GM21390 (cell line): ENCODE measurements around the gene LUC7L2.
"Not testable (repeated sequence)": the region's sequence is repeated elsewhere in the genome, so short reads cannot be mapped to it uniquely, and the experiment has no call there.

ENCODE experiments used
- ATAC-seq: cut with Tn5 transposase; IDR thresholded peaks from one replicate; pipeline ENCODE4 v1.9.1; 2021; ENCODE audit not compliant: unreplicated experiment

Gene LUC7L2

DNA sequence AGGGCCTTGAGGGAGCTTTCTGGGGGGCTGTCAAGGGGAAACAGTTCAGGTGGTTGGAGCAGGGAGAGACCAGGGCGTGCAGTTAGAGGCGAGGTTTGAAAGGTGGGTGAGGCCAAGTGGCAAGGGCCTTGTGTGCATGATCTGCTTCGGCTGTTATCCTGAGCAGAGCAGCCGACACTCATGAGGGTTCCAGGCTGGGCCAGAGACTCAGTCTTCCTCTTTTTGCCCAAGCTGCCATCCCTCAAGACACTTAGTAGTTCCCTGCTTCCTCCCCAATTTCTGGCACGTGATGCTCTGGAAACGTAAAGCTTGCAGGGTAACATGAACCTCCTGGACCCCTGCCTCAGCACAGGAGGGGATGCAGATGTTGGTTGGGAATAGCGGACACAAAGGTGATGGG, 79.7 kb downstream of the LUC7L2 start:
- ATAC-seq = no peak

DNA sequence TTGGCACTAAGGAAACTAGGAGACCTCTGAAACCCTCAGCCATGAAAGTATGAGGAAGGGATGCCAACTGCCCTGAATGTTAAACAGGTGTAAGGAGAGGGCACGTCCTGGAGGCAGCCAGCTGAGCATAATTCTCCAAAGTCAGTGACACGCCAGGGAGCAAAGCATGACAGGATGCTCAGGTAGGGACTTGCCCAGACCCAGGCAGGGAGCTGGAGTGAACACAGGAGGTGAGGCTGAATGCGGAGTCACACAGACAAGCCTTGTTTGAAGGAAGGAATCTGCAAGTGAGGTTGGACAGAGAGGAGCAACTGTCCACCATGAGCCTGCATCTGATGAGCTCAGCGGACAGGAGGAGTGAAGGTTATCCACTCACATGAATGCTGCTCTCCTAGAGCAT, 82.3 kb downstream of the LUC7L2 start:
- ATAC-seq = no peak

DNA sequence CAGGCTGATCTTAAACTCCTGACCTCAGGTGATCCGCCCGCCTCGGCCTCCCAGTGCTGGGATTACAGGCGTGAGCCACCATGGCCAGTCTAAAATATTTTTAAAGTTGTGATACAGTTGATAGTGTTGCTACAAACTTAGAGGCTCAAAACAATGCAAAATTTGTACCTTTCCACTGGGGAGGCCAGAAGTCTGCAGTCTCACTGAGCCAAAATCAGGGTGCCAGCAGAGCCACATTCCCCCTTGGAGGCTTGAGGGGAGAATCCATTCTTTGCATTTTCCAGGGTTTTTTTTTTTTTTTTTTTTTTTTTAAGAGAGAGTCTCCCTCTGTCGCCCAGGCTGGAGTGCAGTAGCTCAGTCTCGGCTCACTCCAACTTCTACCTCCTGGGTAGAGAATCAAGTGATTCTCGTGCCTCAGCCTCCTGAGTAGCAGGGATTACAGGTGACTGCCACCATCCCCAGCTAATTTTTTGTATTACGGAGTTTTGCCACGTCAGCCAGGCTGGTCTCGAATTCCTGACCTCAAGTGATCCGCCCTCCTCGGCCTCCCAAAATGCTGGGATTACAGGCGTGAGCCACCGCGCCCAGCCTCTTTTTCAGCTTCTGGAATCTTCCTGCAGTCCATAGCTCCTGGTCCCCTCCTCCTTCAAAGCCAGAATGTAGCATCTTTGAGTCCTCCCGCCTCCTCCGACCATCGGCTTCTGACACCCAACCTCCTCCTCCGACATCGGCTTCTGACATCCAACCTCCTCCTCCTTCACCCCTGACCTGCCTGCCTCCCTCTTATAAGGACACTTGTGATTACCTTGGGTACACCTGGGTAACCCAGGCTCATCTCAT, 86.6 kb downstream of the LUC7L2 start:
- no peak for ATAC-seq

DNA sequence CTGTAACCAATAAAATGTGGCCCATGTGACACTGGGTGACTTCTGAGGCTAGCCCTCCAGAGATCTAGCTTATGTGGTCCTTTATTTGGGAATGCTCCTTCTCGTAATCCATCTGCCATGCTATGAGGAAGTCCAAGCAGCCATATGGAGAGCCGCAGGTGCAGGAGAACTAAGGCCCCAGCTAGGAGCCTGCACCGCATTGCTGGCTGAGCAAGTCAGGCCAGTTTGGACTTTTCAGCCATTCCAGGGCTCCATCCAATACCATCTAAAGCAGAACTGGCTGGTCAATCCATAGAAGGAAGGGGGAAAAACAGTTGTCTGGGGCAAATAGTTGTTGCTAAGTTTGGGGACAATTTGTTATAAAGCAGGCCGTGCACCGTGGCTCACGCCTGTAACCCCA, 91.2 kb downstream of the LUC7L2 start:
- ATAC-seq = no peak

DNA sequence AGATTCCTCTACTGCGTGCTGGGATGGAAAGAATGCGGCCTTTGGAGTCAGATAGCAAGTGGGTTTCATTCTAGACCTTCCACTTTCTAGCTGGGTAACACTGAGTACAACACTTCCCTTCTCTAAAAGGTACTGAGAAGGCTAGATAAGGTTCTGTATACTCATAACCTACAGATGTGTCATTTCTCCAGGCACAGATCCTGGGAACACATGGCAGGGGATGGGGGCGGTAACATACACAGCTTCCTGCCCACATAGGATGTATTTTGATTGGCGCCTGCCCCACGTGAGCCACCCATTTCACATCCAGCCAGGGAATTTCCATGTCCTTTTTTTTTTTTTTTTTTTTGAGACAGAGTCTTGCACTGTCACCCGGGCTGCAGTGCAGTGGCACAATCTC, 91.9 kb downstream of the LUC7L2 start:
- no peak for ATAC-seq

DNA sequence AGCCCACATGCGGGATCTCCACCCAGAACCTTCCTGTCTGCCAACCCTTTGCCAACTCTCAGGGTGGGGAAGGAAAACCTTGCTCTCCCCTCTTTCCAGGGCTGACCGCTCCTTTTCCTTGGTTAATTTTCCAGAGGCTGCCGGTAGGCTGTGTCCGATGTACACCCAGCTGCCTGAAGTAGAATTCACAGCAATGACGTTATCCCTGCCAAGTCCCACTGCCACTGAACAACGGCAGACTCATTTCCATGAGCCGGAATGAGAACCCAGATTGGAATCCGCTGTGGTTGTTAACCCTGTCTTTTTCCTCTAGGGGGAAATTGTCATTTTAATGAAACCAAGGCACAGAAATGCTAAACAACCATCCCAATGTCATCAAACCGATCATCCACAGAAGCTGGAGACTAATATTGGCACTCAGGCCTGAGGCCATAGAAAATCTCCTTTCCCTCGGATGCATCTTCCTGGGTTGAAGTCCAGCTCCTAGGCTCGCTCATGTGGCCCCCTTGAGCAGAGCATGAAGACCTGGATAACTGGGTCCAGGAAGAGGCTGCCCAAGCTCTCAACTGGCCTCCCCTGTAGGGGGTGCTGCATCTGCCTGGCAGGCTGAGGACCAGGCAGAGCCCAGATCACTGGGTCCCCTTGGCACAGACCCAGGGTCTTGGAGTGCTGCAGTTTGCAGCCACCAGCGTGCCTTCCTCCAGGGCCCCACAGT, 93.4 kb downstream of the LUC7L2 start:
- ATAC-seq = no peak

DNA sequence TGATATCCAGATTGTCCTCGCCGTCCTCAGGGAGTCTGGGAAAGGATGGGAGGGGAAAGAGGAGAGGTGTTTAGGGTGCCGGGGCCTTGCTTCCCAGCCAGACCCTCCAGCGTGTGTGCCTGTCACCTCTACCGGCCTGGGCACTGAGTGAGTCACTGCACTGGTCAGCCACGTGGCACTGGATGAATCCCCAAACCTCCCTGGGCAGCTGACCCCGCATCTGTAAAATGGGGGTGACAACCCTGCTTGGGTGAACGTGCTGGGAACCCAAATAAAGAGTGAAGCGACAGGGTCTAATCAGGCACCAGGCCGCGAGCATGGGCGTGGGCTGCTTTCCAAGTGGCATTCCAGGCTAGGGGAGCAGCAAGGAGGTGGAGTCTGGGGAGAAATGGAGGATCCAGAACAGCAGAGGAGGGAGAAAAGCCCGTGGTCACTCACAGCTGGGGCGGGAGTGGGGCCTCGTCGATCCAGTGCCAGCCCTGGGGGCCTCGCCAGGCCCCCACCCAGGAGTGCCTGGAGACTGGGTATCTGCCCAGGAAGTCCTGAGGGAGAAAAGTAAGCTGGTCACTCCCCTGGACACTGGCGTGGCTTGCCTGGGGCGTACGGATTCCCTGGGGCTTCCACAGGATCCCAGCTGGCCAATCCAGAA, 94.1 kb downstream of the LUC7L2 start:
- no peak for ATAC-seq

DNA sequence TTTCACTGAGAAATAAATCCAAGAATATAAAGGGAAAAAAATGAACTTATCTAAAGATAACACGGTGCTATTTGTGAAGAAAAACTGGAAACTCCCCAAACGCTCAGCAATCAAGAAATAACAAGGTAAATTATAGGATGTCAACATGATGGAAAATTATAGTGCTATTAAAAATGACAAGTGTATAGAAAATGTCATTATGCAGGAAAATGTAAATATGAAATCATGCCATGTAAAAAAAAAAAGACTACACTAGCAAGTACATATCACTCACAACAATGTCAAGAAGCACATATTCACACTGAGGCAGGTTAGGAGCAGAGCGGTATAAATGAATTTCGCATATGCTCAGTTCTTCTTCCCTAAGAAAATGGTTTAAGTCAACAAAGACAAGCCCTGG, 96.1 kb downstream of the LUC7L2 start:
- no peak for ATAC-seq

DNA sequence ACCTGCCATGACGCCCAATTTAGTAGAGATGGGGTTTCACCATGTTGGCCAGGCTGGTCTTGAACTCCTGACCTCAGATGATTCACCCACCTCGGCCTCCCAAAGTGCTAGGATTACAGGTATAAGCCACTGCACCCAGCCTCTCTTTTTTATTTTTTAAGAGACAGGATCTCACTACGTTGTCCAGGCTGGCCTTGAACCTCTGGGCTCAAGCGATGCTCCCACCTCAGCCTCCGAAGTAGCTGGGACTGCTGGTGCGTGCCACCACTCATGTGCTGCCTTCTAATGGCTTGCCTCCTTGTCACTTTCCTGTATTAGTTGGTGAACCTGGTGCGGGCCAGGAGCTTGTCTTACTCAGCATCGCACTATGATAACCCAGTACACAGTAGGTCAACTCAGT, 96.8 kb downstream of the LUC7L2 start:
- ATAC-seq = no peak

DNA sequence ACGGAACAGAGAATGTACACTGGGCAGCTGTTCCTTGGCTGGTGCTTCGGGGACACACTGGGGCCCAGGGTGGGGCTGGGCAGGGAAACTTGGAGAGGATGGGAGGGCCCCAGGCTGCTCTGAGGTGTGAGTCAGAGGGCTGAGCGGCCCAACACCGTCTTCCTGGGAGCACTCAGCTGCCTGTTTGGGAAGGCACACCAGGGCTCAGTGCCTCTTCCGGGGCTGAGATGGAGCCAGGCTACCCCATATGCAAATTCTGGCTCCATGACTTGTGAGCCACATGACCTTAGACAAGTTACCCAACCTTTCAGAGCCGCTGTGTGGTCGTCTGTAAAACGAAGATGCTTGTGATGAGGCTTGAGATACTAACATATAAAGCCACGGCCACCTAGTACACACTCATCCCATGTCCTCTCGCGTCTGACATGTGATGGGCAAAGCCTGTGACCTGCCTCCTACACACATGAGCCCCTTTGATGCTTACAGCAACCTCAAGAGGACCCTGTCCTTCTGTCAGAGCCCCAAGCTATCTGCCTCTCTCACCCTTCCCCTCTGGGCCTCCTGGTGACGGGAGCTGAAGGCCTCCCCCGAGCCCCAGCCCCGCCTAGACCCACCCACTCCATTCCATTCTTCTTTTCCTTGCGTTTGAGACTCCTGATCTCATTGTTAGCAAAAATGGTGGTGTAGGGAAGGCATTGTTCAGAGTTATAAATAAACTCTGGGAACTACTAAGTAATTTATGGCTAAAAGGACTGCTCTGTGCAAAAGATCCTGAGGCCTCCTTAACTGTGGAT, 97.7 kb downstream of the LUC7L2 start:
- ATAC-seq = no peak

DNA sequence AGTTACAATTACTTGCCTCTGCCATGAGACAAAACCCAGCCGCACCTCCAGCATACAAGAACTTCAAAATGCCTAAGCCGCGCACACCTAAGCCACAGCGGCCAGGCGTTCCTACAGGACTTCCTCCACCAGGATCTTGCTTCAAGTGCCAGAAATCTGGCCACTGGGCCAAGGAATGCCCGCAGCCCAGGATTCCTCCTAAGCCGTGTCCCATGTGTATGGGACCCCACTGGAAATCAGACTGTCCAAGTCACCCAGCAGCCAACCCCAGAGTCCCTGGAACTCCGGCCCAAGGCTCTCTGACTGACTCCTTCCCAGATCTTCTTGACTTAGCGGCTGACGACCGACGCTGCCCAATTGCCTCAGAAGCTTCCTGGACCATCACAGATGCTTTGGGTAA, 103.7 kb downstream of the LUC7L2 start:
- not testable (repeated sequence) for ATAC-seq

DNA sequence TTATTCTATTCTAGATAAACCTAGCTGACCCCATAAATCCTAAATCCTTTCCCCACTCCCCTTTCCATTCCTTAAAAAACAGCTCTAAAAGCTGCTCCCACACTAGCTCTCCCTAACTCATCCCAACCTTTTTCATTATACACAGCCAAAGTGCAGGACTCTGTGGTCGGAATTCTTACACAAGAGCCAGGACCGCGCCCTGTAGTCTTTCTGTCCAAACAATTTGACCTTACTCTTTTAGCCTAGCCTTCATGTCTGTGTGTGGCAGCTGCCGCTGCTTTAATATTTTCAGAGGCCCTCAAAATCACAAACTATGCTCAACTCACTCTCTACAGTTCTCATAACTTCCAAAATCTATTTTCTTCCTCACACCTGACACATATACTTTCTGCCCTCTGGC, 104.8 kb downstream of the LUC7L2 start:
- not testable (repeated sequence) for ATAC-seq

DNA sequence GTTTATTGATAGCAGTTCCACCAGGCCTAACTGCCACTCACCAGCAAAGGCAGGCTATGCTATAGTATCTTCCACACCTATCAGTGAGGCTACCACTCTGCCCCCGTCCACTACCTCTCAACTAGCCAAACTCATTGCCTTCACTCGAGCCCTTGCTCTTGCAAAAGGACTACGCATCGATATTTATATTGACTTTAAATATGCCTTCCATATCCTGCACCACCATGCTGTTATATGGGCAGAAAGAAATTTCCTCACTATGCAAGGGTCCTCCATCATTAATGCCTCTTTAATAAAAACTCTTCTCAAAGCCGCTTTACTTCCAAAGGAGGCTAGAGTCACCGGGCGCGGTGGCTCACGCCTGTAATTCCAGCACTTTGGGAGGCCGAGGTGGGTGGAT, 105.4 kb downstream of the LUC7L2 start:
- ATAC-seq = not testable (repeated sequence)

DNA sequence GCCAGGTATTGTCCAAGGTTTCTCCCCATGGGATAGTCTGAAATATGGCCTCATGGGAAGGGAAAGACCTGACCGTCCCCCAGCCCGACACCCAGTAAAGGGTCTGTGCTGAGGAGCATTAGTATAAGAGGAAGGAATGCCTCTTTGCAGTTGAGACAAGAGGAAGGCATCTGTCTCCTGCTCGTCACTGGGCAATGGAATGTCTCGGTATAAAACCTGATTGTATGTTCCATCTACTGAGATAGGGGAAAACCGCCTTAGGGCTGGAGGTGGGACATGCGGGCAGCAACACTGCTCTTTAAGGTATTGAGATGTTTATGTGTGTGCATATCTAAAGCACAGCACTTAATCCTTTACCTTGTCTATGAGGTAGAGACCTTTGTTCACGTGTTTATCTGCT, 108.0 kb downstream of the LUC7L2 start:
- not testable (repeated sequence) for ATAC-seq

DNA sequence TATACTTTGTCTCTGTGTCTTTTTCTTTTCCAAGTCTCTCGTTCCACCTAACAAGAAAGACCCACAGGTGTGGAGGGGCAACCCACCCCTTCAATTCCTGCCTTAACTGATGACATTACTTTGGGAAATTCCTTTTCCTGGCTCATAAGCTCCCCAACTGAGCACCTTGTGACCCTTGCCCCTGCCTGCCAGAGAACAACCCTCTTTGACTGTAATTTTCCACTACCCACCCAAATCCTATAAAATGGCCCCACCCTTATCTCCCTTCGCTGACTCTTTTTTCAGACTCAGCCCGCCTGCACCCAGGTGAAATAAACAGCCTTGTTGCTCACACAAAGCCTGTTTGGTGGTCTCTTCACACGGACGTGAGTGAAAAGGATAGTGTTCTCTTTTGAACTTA, 108.6 kb downstream of the LUC7L2 start:
- not testable (repeated sequence) for ATAC-seq

DNA sequence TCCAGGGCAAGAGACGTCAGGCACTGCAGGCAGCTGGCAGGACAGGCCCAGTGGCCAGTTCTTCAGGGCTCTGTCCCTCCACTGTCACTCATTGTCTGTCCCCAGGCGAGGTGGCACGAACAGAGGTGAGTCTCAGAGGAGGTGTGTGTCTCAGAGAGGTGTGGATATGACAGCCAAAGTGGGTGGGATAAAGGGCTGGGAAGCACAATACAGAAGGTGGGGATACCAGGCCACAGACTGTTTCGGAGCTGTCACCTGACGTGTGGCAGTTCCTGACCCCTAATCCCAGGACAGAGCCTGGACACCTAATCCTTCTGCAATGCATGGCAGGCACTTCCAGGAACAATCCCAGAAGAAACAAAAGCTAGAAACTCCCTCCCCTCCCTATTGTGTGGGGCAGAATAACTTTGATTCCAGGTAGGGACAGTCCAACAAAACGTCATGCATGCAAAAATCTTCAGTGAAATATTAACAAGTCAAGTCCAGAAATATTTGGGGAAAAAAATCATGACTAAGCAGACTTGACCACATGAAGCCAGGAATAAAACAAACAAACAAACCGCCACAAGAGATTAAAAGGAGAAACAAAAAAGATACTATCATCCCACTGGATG, 112.2 kb downstream of the LUC7L2 start:
- no peak for ATAC-seq
